ENCODE data around the gene DGKA. TPM values are rescaled to one million over a fixed set of nuclear protein-coding genes. Genes with fewer than 3 reads are reported as not detected.
A peak's percentile ranks its signal among the peaks of the same experiment; 100 is the strongest.

The DGKA gene
- total RNA-seq, 1 donor from 2014 or later: 48.6 TPM

DNA sequence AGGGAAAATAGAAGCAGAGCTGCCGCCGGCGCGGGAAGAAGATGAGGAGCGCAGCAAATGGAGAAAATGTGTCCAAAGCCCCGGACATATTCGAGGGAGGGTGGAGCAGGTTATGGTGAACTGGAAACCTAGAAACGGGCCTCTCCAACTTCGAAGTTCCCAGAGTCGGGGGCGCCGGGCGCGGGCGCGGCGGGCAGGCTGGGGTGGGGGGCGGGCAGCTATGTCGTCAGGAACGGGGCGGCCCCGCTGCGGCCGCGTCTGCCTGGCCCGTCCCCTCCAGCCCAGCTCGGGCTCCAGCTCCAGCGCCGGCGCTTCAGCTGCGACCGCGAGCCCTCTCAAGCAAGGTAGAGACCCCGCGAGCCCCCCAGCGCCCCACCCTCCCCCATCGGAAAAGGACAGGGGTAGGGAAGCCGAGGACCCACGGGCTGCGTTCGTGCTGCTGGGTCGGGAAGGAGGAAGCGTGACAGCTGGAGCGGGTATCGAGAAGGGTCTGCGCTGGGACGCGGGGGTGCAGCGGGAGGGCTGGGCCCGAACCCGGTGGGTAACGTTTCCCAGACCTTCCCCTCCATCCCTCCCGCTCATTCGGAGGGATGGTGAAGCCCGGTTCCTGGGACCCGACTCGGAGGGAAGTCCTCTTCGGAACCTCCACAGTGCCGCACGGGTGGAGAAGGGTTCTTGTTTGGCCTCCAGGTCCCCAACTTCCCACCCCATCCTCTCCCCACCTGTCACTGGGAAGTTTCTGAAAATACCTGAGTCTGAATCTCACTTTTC, 1.0 kb downstream of the DGKA start:
- Histone ChIP-seq H3K36me3 (no peaks in the 10 kb centered on the region), H3K27ac (peak overlapping the region; percentile 92 to 95), H3K27me3 (no peaks in the 10 kb centered on the region), H3K9me3 (no peaks in the 10 kb centered on the region), H3K4me1 (peaks cover 8 to 27% of the 10 kb centered on the region in 2 donors), H3K4me3 (peak overlapping the region; percentile 72 to 98)
- intact Hi-C loops (cut with DNase I): loop anchor here (1.0 to 2.0 kb wide), 4 partner anchors 35 to 115 kb away; partner anchors contain the start of genes CDK2, PMEL and SARNP
- TF ChIP-seq, protein P1, sequence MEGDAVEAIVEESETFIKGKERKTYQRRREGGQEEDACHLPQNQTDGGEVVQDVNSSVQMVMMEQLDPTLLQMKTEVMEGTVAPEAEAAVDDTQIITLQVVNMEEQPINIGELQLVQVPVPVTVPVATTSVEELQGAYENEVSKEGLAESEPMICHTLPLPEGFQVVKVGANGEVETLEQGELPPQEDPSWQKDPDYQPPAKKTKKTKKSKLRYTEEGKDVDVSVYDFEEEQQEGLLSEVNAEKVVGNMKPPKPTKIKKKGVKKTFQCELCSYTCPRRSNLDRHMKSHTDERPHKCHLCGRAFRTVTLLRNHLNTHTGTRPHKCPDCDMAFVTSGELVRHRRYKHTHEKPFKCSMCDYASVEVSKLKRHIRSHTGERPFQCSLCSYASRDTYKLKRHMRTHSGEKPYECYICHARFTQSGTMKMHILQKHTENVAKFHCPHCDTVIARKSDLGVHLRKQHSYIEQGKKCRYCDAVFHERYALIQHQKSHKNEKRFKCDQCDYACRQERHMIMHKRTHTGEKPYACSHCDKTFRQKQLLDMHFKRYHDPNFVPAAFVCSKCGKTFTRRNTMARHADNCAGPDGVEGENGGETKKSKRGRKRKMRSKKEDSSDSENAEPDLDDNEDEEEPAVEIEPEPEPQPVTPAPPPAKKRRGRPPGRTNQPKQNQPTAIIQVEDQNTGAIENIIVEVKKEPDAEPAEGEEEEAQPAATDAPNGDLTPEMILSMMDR (IDR thresholded peaks at IDR 0.05): no peak
- peak in 1 of 2 donors; percentile 84 for DNase-seq (ENCODE audit: low spot score in 2 of 2)

- Histone ChIP-seq H3K4me3 (peak overlapping the region; percentile 72 to 98), H3K9me3 (no peaks in the 10 kb centered on the region), H3K36me3 (peaks cover 0 to 5% of the 10 kb centered on the region in 2 donors), H3K4me1 (peaks cover 8 to 27% of the 10 kb centered on the region in 2 donors), H3K27ac (peak overlapping the region; percentile 92 to 95), H3K27me3 (no peaks in the 10 kb centered on the region)
- TF ChIP-seq, protein P1 (IDR thresholded peaks at IDR 0.05): no peak
- no peak for DNase-seq (ENCODE audit: low spot score in 2 of 2)
- intact Hi-C loops (cut with DNase I): loop anchor here (1.0 to 2.0 kb wide), 2 partner anchors 41 to 116 kb away; partner anchors contain the start of gene SARNP
These were observed 1.6 kb downstream of the DGKA start for GRCh38 chr12:55932551-55932910.

- Histone ChIP-seq H3K9me3 (no peaks in the 10 kb centered on the region), H3K27ac (peak overlapping the region; percentile 92 to 95), H3K4me3 (peak overlapping the region; percentile 72 to 98), H3K4me1 (peaks cover 8 to 23% of the 10 kb centered on the region in 2 donors), H3K36me3 (peaks cover 0 to 5% of the 10 kb centered on the region in 2 donors), H3K27me3 (no peaks in the 10 kb centered on the region)
- peak; percentile 42 to 82 for DNase-seq (ENCODE audit: low spot score in 2 of 2)
- intact Hi-C loops (cut with DNase I): loop anchor here (2.0 kb wide), 1 partner anchor 116 kb away; the partner anchor contains the start of gene SARNP
- TF ChIP-seq, protein P1 (IDR thresholded peaks at IDR 0.05): no peak
These were observed 2.3 kb downstream of the DGKA start for GRCh38 chr12:55933169-55933798.

- peaks cover 8 to 22% of the 10 kb centered on the region in 2 donors for H3K4me1 ChIP-seq
- intact Hi-C loops (cut with DNase I): loop anchor here (2.0 kb wide), 1 partner anchor 117 kb away; the partner anchor contains the start of gene SARNP
- peak overlapping the region; percentile 92 to 95 for H3K27ac ChIP-seq
These were observed 3.1 kb downstream of the DGKA start for GRCh38 chr12:55933799-55934742.

More at GRCh38 chr12:55933799-55934742, 3.1 kb downstream of the DGKA start:
- H3K9me3 ChIP-seq: no peaks in the 10 kb centered on the region
- H3K27me3 ChIP-seq: no peaks in the 10 kb centered on the region
- peaks cover 6 to 8% of the 10 kb centered on the region in 2 donors for H3K36me3 ChIP-seq
- TF ChIP-seq, protein P1 (IDR thresholded peaks at IDR 0.05): no peak
- peak overlapping the region in 1 of 2 donors; percentile 98 for H3K4me3 ChIP-seq
- no peak for DNase-seq (ENCODE audit: low spot score in 2 of 2)

Data from ascending aorta (tissue), 2 donors.